Brain microvascular endothelial cell (primary cell): ENCODE data around the gene SLC66A2.

Source experiments
- DNase-seq: peaks from one replicate; pipeline ENCODE4 v3.0.0-alpha.2; 2020
- H3K27ac ChIP-seq: fragments of 250-450 bp; sonication (Bioruptor Pico); 2 replicates; pipeline ENCODE4 v1.5.1; 2020; ENCODE audit warnings: mild to moderate bottlenecking, moderate library complexity
- H3K27me3 ChIP-seq: fragments of 250-450 bp; sonication (Bioruptor Pico); replicated peaks from 2 replicates; pipeline ENCODE4 v1.5.1; 2020; ENCODE audit warnings: mild to moderate bottlenecking
- H3K36me3 ChIP-seq: fragments of 250-450 bp; sonication (Bioruptor Pico); replicated peaks from 2 replicates; pipeline ENCODE4 v1.5.1; 2020; ENCODE audit warnings: mild to moderate bottlenecking
- H3K4me3 ChIP-seq: 2 replicates; pipeline ENCODE4 v1.5.1; 2011; ENCODE audit warnings: low read depth, mild to moderate bottlenecking, control low read depth, low read length, moderate library complexity
- in situ Hi-C: cut with HindIII; loops from 2 replicates; pipeline ENCODE4 v1.10.0; 2017; ENCODE audit warnings: low sequenced_read_pairs, low pct_ligation_motif_present
- TF ChIP-seq, protein P1 (sequence below): IDR thresholded peaks from 2 replicates; pipeline ENCODE4 v1.5.1; 2011; ENCODE audit warnings: low read depth, mild to moderate bottlenecking, moderate library complexity, low read length, control low read depth, inconsistent platforms; ENCODE audit errors: missing control alignments

SLC66A2 gene

DNA sequence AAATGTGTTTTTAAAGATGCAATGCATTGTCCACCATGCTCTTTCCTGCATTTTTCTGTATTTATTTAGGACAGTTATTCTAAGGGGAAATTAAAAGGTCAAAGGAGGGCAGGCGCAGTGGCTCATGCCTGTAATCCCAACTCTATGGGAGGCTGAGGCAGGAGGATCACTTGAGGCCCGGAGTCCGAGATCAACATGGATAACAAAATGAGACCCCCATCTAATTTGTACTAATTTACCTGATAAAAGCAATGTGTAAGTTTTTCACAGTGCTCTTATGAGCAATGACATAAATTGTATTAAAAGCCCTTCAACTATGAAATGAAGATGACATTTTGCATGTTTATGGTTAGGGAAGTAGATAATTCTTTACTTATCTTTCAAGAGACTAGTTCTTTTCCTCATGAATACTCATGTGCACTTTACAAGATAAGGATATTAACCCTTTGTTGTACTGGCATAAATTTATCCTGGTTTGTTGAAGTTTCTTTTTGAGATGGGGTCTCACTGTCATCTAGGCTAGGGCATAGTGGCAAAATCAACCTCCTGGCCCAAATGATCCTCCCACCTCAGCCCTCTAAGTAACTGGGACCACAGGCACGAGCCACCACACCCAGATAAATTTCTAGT lies 22.7 kb upstream of the SLC66A2 start:
- Histone ChIP-seq H3K4me3 (no peak overlapping the region), H3K27me3 (no peaks in the 10 kb centered on the region), H3K36me3 (peaks cover 31% of the 10 kb centered on the region), H3K27ac (no peak overlapping the region)
- in situ Hi-C loops: no loop called here
- TF ChIP-seq, protein P1, sequence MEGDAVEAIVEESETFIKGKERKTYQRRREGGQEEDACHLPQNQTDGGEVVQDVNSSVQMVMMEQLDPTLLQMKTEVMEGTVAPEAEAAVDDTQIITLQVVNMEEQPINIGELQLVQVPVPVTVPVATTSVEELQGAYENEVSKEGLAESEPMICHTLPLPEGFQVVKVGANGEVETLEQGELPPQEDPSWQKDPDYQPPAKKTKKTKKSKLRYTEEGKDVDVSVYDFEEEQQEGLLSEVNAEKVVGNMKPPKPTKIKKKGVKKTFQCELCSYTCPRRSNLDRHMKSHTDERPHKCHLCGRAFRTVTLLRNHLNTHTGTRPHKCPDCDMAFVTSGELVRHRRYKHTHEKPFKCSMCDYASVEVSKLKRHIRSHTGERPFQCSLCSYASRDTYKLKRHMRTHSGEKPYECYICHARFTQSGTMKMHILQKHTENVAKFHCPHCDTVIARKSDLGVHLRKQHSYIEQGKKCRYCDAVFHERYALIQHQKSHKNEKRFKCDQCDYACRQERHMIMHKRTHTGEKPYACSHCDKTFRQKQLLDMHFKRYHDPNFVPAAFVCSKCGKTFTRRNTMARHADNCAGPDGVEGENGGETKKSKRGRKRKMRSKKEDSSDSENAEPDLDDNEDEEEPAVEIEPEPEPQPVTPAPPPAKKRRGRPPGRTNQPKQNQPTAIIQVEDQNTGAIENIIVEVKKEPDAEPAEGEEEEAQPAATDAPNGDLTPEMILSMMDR: no peak
- no peak for DNase-seq

DNA sequence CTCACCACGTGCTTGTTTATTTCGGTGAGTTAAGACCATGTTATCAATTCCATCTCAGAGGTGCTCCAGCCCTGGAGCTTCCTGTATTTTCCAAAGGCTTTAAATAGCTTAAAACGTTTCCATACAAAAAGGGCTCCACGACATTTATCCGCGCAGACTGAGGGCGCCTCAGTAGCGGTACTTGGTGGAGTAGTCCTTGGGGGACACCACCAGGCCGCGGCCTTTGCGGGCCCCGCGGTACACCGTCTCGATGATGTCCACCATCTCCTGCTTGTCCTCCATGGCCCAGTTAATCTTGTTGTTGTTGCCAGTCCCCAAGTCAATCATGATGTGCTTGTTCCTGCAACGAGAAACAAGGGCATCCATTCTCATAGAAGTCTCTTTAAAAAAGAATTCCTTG lies 22.1 kb upstream of the SLC66A2 start:
- no peaks in the 10 kb centered on the region for H3K27me3 ChIP-seq
- TF ChIP-seq, protein P1: no peak
- no peak overlapping the region for H3K4me3 ChIP-seq
- in situ Hi-C loops: no loop called here
- DNase-seq: no peak
- no peak overlapping the region for H3K27ac ChIP-seq
- H3K36me3 ChIP-seq: peaks cover 31% of the 10 kb centered on the region

DNA sequence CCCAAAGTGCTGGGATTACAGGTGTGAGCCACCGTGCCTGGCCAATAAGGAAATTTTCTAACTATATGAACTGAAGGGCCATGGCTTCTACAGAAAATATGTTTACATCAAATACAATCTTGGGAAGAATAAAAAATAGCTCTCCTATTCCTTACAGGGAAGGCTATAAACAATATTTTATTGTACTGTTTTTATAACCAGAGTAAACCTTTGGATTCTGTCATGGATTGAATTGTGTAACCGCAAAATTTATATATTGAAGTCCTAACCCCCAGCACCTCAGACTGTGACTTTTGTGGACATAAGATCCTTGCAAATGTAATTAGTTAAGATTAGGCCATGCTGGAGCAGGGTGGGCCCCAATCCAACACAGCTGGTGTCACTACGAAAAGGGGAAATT lies 21.3 kb upstream of the SLC66A2 start:
- TF ChIP-seq, protein P1: no peak
- in situ Hi-C loops: no loop called here
- H3K27me3 ChIP-seq: no peaks in the 10 kb centered on the region

DNA sequence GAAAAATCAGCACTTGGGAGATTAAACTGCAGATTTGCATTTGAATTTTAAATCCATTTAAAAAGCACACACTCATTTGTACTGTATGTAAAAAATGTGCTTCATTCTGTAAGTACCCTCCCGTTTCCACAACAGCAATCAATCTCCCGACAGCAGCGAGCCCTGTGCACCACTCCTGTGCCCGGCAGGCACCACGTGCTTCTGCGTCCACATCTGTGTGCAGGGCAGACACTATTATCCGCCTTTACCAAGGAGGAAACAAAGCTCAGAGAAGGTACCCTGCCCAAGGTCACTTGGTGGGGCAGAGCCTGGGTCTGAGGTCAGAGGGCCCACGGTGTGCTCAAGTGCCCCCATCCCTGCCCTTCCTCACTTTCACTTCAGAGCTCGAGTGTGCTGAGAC lies 20.5 kb upstream of the SLC66A2 start:
- Histone ChIP-seq H3K27ac (no peak overlapping the region), H3K4me3 (no peak overlapping the region), H3K36me3 (peaks cover 31% of the 10 kb centered on the region), H3K27me3 (no peaks in the 10 kb centered on the region)
- in situ Hi-C loops: no loop called here
- DNase-seq: no peak
- TF ChIP-seq, protein P1: no peak

More for the DNA sequence above, 21.3 kb upstream of the SLC66A2 start:
- Histone ChIP-seq H3K27ac (no peak overlapping the region), H3K36me3 (peaks cover 31% of the 10 kb centered on the region), H3K4me3 (no peak overlapping the region)
- no peak for DNase-seq

DNA sequence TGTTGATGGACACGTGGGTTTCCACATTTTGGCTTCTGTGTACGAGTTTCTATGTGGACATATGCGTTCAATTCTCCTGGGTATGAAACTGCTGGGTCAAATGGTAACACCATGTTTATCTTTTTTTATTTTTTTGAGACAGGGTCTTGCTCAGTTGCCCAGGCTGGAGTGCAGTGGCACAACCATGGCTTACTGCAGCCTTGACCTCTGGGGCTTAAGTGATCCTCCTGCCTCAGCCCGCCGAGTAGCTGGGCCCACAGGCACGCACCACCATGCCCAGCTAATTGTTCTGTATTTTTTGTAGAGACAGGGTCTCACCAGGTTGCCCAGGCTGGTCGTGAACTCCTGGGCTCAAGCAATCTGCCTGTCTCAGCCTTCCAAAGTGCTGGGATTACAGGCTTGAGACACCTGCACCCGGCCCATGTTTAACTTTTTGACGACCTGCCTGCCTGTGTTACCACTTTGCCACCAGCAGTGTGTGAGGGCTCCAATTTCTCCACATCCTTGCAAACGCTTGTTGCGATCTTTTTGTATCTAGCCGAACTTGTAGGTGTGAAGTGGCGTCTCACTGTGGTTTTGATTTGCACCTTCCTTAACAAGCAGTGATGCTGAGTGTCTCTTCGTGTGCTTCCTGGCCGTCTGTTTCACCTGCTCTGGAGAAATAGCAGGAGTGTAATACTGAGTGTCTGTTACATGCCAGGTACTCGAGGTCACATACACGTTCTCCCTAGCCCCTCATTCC lies 19.9 kb upstream of the SLC66A2 start:
- DNase-seq: no peak
- Histone ChIP-seq H3K4me3 (no peak overlapping the region), H3K36me3 (peaks cover 31% of the 10 kb centered on the region), H3K27ac (no peak overlapping the region), H3K27me3 (no peaks in the 10 kb centered on the region)
- TF ChIP-seq, protein P1: no peak
- in situ Hi-C loops: no loop called here
